ENCODE data around the gene OR4K5. TPM values are rescaled to one million over a fixed set of nuclear protein-coding genes. Genes with fewer than 3 reads are reported as not detected.
"Not testable (repeated sequence)": the region's sequence is repeated elsewhere in the genome, so short reads cannot be mapped to it uniquely, and the experiment has no call there.

Gene OR4K5
- total and polyA plus RNA-seq, 2 experiments from 2014 or later: not detected

DNA sequence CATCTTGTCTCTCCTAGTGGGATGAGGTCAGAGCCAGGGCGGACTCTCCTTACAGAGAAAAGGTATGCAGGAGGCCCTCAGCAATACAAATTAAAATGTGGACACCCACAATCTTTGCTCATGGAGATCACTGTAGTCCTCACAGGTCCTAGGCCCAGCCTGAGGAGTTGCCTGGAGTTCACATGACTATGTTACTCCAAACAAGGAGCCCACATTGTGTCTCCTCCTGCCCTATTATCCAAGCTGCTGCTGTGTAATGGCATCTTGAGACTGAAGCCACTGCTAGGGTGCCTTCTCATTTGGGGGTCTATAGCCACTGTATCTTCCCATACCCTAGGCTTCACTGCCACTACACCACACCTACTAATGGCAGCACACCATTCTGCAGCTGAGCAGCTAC lies 21.3 kb downstream of the OR4K5 start:
- H3K27ac ChIP-seq: no peak overlapping the region
- H3K4me1 ChIP-seq (ENCODE audit: insufficient read depth): no peaks in the 10 kb centered on the region
- H4K20me1 ChIP-seq (ENCODE audit: insufficient read depth, poor library complexity, severe bottlenecking): no peaks in the 10 kb centered on the region
- peaks cover 5% of the 10 kb centered on the region for H3K9me3 ChIP-seq (ENCODE audit: low read depth)
- no peaks in the 10 kb centered on the region for H3K36me3 ChIP-seq (replicated peaks; ENCODE audit: insufficient read depth, low read depth)
- no peak for DNase-seq (ENCODE audit: low spot score)
- no peak overlapping the region for H2AFZ ChIP-seq
- H3K4me2 ChIP-seq: no peak overlapping the region
- 47% methylated on average over 1 of the region's 1 CpG for WGBS (ENCODE audit: low lambda C conversion rate, missing lambda C conversion rate)
- H3K27me3 ChIP-seq: no peaks in the 10 kb centered on the region
- H3K4me3 ChIP-seq: no peak overlapping the region
- TF ChIP-seq EZH2 (IDR thresholded peaks at IDR 0.05; ENCODE audit: borderline replicate concordance) (no peak), EZH2phosphoT487 (IDR thresholded peaks at IDR 0.05; ENCODE audit: low read depth, severe bottlenecking, unreplicated experiment) (no peak)
- TF ChIP-seq, protein P1, sequence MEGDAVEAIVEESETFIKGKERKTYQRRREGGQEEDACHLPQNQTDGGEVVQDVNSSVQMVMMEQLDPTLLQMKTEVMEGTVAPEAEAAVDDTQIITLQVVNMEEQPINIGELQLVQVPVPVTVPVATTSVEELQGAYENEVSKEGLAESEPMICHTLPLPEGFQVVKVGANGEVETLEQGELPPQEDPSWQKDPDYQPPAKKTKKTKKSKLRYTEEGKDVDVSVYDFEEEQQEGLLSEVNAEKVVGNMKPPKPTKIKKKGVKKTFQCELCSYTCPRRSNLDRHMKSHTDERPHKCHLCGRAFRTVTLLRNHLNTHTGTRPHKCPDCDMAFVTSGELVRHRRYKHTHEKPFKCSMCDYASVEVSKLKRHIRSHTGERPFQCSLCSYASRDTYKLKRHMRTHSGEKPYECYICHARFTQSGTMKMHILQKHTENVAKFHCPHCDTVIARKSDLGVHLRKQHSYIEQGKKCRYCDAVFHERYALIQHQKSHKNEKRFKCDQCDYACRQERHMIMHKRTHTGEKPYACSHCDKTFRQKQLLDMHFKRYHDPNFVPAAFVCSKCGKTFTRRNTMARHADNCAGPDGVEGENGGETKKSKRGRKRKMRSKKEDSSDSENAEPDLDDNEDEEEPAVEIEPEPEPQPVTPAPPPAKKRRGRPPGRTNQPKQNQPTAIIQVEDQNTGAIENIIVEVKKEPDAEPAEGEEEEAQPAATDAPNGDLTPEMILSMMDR (IDR thresholded peaks at IDR 0.05; ENCODE audit: poor library complexity): no peak
- H3K9me2 ChIP-seq (replicated peaks; ENCODE audit: insufficient read depth): no peaks in the 10 kb centered on the region
- no peaks in the 10 kb centered on the region for H3K79me2 ChIP-seq

DNA sequence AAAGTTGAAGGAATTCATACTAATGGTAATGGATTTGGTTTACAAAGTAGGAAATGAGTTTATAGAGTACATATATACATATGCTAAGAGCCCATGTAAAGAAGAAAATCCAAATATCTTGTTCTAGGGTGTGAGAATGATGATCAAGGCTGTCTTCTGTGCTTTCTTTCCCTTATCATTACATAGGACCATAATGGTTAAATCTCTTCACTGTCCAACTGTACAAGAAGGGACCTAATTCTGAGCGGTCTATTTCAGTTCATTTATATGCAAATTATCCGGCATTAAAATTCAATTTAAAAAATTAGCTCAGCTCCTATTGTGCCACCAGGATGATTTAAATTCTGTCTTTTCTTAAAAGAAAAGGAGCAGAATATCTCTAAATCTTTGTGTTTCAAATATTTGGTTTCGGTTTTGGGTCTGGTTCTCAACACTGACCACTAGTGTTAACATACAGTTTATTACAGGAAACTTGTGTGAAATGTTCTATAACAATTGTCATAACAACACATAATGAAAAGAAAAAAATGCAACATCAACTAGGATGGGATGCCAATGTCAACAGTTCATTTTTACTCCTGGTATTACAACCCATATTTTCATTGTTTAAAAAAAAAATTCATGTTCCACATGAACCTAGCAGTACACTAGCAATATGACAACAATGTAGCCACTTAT lies 27.1 kb downstream of the OR4K5 start:
- Histone ChIP-seq H3K36me3 (replicated peaks; ENCODE audit: insufficient read depth, low read depth) (no peaks in the 10 kb centered on the region), H3K4me3 (no peak overlapping the region), H3K9me3 (ENCODE audit: low read depth) (peaks cover 9% of the 10 kb centered on the region), H2AFZ (no peak overlapping the region), H3K4me2 (no peak overlapping the region), H4K20me1 (ENCODE audit: insufficient read depth, poor library complexity, severe bottlenecking) (no peaks in the 10 kb centered on the region), H3K27me3 (no peaks in the 10 kb centered on the region), H3K27ac (no peak overlapping the region), H3K4me1 (ENCODE audit: insufficient read depth) (no peaks in the 10 kb centered on the region), H3K79me2 (no peaks in the 10 kb centered on the region), H3K9me2 (replicated peaks; ENCODE audit: insufficient read depth) (no peaks in the 10 kb centered on the region)
- TF ChIP-seq EZH2phosphoT487 (IDR thresholded peaks at IDR 0.05; ENCODE audit: low read depth, severe bottlenecking, unreplicated experiment): no peak
- TF ChIP-seq EZH2 (IDR thresholded peaks at IDR 0.05; ENCODE audit: borderline replicate concordance): no peak
- TF ChIP-seq, protein P1 (IDR thresholded peaks at IDR 0.05; ENCODE audit: poor library complexity): no peak
- DNase-seq (ENCODE audit: low spot score): no peak
- WGBS (ENCODE audit: low lambda C conversion rate, missing lambda C conversion rate): 82% methylated on average over 3 of the region's 3 CpGs

DNA sequence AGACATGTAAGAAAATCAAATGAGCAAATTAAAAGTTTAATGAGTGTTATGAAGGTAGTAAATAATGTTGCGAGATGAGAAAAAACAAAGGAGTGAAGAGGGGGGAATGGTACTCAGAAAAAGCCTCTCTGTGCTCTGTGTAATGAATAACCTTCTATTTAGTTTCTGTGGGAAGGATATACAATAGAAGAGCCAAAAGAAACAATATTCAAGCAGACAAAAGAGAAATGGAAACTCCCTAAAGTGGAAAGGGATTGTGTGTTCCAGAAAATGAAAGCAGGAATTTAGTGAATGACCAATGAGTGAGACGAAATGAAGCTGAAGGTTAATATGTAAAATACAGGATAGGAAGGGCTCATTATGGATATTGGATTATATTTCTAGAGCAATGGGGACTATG lies 28.8 kb downstream of the OR4K5 start:
- Histone ChIP-seq H2AFZ (no peak overlapping the region), H3K9me2 (replicated peaks; ENCODE audit: insufficient read depth) (no peaks in the 10 kb centered on the region), H3K9me3 (ENCODE audit: low read depth) (peaks cover 4% of the 10 kb centered on the region), H3K36me3 (replicated peaks; ENCODE audit: insufficient read depth, low read depth) (no peaks in the 10 kb centered on the region), H3K4me2 (no peak overlapping the region), H3K27ac (no peak overlapping the region), H4K20me1 (ENCODE audit: insufficient read depth, poor library complexity, severe bottlenecking) (no peaks in the 10 kb centered on the region), H3K4me3 (no peak overlapping the region), H3K79me2 (no peaks in the 10 kb centered on the region), H3K27me3 (no peaks in the 10 kb centered on the region), H3K4me1 (ENCODE audit: insufficient read depth) (no peaks in the 10 kb centered on the region)
- TF ChIP-seq EZH2phosphoT487 (IDR thresholded peaks at IDR 0.05; ENCODE audit: low read depth, severe bottlenecking, unreplicated experiment) (no peak), EZH2 (IDR thresholded peaks at IDR 0.05; ENCODE audit: borderline replicate concordance) (no peak)
- TF ChIP-seq, protein P1 (IDR thresholded peaks at IDR 0.05; ENCODE audit: poor library complexity): no peak
- DNase-seq (ENCODE audit: low spot score): no peak
- WGBS (ENCODE audit: low lambda C conversion rate, missing lambda C conversion rate): 64% methylated on average over 2 of the region's 2 CpGs

DNA sequence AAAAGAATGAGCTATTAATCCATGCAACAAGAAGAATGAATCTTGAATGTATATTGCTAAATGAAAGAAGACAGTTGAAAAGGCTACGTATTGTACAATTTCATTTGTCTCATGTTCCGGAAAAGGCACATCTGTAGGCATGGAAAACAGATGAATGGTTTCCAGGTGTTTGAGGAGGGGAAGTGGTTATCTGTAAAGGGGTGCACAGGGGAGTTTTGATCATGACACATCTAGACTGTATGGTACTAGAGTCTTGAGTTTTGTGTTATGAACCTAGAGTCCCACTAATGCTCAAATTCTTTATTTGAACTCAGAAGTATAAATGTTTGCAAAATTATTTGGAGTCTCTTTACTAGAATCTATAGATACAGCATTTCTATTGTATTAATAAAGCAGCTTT lies 49.3 kb downstream of the OR4K5 start:
- not testable (repeated sequence) for H3K4me3 ChIP-seq; H4K20me1 ChIP-seq (ENCODE audit: insufficient read depth, poor library complexity, severe bottlenecking); H3K4me2 ChIP-seq; H3K9me3 ChIP-seq (ENCODE audit: low read depth); DNase-seq (ENCODE audit: low spot score); H3K79me2 ChIP-seq; H3K4me1 ChIP-seq (ENCODE audit: insufficient read depth); H2AFZ ChIP-seq; H3K27ac ChIP-seq; H3K36me3 ChIP-seq (replicated peaks; ENCODE audit: insufficient read depth, low read depth); H3K9me2 ChIP-seq (replicated peaks; ENCODE audit: insufficient read depth); H3K27me3 ChIP-seq
- WGBS (ENCODE audit: low lambda C conversion rate, missing lambda C conversion rate): 68% methylated on average over 2 of the region's 2 CpGs

Other genes with a start within 250 kb of the OR4K5 start
- gene OR11H2, start 206.7 kb upstream of the OR4K5 start, total RNA-seq: not detected in 2 replicates
- not detected in 2 replicates for gene OR11H2, start 206.7 kb upstream of the OR4K5 start, polyA plus RNA-seq
- gene OR4Q3, start 177.0 kb upstream of the OR4K5 start, total RNA-seq: not detected in 2 replicates
- not detected in 2 replicates for gene OR4Q3, start 177.0 kb upstream of the OR4K5 start, polyA plus RNA-seq
- not detected in 2 replicates for gene OR4M1, start 147.1 kb upstream of the OR4K5 start, total RNA-seq
- gene OR4M1, start 147.1 kb upstream of the OR4K5 start, polyA plus RNA-seq: not detected in 2 replicates
- not detected in 2 replicates for gene OR4N2, start 116.8 kb upstream of the OR4K5 start, total RNA-seq
- gene OR4N2, start 116.8 kb upstream of the OR4K5 start, polyA plus RNA-seq: not detected in 2 replicates
- gene OR4K2, start 45.5 kb upstream of the OR4K5 start, total RNA-seq: not detected in 2 replicates
- not detected in 2 replicates for gene OR4K2, start 45.5 kb upstream of the OR4K5 start, polyA plus RNA-seq
- gene OR4K1, start 10.3 kb downstream of the OR4K5 start, total RNA-seq: not detected in 2 replicates
- gene OR4K1, start 10.3 kb downstream of the OR4K5 start, polyA plus RNA-seq: not detected in 2 replicates
- not detected in 2 replicates for gene OR4K15, start 55.0 kb downstream of the OR4K5 start, total RNA-seq
- gene OR4K15, start 55.0 kb downstream of the OR4K5 start, polyA plus RNA-seq: not detected in 2 replicates
- not detected in 2 replicates for gene OR4Q2, start 81.6 kb downstream of the OR4K5 start, total RNA-seq
- gene OR4Q2, start 81.6 kb downstream of the OR4K5 start, polyA plus RNA-seq: not detected in 2 replicates
- not detected in 2 replicates for gene OR4K14, start 98.7 kb downstream of the OR4K5 start, total RNA-seq
- not detected in 2 replicates for gene OR4K14, start 98.7 kb downstream of the OR4K5 start, polyA plus RNA-seq
- gene OR4K13, start 115.4 kb downstream of the OR4K5 start, total RNA-seq: not detected in 2 replicates
- gene OR4K13, start 115.4 kb downstream of the OR4K5 start, polyA plus RNA-seq: not detected in 2 replicates
- not detected in 2 replicates for gene OR4L1, start 139.4 kb downstream of the OR4K5 start, total RNA-seq
- not detected in 2 replicates for gene OR4L1, start 139.4 kb downstream of the OR4K5 start, polyA plus RNA-seq
- gene OR4K17, start 190.1 kb downstream of the OR4K5 start, total RNA-seq: not detected in 2 replicates
- not detected in 2 replicates for gene OR4K17, start 190.1 kb downstream of the OR4K5 start, polyA plus RNA-seq
- not detected in 2 replicates for gene OR4N5, start 218.2 kb downstream of the OR4K5 start, total RNA-seq
- not detected in 2 replicates for gene OR4N5, start 218.2 kb downstream of the OR4K5 start, polyA plus RNA-seq

Data from hepatocyte (in vitro differentiated cells).